Upper lobe of left lung (tissue), 4 donors: Measurements from ENCODE around the gene PSAPL1.

Experiments
- CTCF ChIP-seq, 6 experiments: fragments of 450-650 bp in 4 of 6; fragments of 200-600 bp in 2 of 6; sonication (generic) in 2 of 6; IDR thresholded peaks; one replicate each; pipeline ENCODE4 v1.5.1; 2016 to 2019; ENCODE audit warnings: antibody characterized with exemption in 6 of 6
- POLR2A ChIP-seq, 4 donors: fragments of 450-650 bp; IDR thresholded peaks; one replicate each; pipeline ENCODE4 v1.5.1; 2016 to 2017; ENCODE audit warnings: antibody characterized with exemption in 4 of 4, mild to moderate bottlenecking in 2 of 4

- no peak for TF ChIP-seq CTCF (IDR thresholded peaks at IDR 0.05)
- TF ChIP-seq POLR2A (IDR thresholded peaks at IDR 0.05), result no peak
These were observed 49.5 kb downstream of the PSAPL1 start for GRCh38 chr4:7384929-7385890.
